GM12801 (cell line): ENCODE data around the gene MAML3.

Experiments used
- TF ChIP-seq, protein P1 (sequence below): IDR thresholded peaks from one replicate; pipeline ENCODE4 v1.5.1; 2011; ENCODE audit warnings: control low read depth; ENCODE audit not compliant: insufficient read length; ENCODE audit errors: extremely low read depth

Gene MAML3

DNA sequence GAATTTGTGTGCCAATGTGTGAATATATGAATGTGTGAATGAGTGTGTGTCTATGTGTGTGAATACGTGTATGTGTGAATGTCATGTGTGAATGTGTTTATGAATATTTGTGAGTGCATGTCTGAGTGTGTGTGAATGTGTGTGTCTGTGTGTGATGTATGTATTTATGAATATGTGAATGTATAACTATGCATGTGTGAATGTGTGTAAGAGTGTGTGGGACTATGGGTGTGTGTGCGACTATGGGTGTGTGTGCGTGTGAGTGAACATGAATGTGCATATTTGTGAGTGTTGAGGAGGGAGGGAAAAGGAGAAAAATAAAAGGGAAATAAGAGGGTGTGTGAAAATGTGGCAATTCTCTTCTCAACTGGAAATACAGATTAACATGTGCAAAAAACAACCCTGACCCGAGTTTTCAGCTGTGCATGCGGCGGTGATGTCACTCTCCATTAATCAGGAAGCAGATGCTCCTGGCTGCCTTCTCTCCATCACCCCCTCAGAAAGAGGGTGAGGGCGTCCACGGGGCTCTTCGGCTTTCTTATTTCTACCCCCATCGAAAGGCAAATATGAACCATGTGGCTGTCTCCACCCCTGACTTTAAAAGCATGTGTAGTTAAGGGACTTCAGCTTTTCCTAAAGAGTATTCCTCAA, 219.8 kb downstream of the MAML3 start:
- TF ChIP-seq, protein P1, sequence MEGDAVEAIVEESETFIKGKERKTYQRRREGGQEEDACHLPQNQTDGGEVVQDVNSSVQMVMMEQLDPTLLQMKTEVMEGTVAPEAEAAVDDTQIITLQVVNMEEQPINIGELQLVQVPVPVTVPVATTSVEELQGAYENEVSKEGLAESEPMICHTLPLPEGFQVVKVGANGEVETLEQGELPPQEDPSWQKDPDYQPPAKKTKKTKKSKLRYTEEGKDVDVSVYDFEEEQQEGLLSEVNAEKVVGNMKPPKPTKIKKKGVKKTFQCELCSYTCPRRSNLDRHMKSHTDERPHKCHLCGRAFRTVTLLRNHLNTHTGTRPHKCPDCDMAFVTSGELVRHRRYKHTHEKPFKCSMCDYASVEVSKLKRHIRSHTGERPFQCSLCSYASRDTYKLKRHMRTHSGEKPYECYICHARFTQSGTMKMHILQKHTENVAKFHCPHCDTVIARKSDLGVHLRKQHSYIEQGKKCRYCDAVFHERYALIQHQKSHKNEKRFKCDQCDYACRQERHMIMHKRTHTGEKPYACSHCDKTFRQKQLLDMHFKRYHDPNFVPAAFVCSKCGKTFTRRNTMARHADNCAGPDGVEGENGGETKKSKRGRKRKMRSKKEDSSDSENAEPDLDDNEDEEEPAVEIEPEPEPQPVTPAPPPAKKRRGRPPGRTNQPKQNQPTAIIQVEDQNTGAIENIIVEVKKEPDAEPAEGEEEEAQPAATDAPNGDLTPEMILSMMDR: no peak

DNA sequence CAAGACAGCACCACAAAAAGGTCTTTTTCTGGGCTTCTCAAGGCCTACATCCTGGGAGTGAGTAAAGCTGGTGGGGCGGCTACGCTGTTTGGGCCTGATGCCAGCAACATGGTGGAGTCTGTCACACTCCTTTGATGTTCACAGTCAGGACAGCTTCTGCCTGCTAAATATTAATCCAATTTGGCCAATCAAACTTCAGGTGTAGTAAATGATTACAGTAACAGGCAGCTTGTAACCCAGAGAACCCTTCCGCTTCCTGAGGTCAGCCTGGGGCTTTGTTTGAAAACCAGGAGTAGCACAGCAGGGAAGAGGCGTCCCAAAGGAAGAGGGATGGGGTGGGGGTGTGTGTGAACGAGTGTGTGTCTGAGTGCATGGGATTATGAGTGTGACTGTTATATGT, 220.4 kb downstream of the MAML3 start:
- TF ChIP-seq, protein P1: no peak

DNA sequence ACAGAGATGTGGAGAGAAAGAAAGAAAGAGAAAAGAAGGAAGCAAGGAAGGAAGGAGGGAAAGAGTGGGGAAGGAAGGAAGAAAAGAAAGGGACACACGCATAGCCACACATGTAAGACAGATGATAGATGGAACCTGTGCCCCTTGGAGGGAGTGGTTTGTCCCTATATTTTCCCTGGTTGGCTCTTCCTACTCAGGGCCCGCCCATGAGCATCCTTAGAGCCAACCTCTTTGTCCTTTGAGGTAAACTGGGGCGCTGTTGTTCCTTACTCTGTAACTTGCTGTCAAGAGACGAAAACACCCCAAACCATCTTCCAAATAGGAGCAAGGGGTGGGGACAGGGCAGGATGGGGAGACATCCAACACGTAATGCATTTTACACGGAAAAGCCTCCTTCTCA, 220.9 kb downstream of the MAML3 start:
- TF ChIP-seq, protein P1: no peak

DNA sequence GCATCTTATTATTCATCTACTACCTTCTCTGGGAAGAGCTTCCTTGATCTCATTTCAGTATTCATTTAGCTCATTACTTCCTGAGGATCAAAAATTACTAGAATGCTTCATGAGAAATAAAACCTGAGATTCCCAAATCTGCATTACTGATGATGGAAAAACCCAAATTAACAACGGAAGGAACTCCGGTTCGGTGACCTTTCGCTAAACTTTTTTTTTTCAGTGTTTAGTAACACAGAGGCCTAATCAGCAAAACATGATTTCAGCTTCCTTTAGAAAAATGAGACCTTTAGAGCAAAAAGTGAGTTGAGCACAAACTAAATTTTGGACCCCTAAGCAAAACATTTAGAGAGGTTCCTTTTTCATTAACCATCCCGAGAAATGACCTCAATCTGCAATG, 229.2 kb downstream of the MAML3 start:
- TF ChIP-seq, protein P1: no peak

DNA sequence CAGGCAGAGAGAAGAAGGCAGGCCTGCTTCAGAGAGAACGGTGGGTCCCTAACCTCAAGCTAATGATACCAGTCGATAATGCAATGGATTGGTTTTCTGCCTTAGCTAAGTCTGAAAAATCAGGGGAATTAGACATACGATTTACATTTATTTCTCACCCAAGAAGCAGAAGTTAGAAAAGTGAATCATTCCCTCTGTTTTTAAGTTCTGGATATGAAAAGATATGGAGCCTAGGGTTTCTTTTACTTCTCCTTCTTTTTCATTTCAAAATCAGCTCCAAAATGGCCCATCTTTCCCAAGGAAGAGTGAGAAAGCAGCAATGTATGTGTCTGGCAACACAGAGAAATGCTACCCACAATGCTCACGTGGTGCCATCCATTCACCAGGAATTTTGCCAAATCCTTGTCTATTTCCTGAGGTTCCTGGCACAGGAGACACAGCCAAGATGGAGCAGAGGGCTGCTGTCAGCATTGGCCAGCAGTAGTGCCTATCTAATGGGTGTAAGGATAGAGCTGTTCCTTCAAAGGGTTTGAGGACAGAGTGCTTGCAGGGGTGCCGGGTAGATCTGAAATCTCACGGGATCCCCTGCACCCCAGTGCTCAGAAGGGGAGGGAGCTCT, 231.5 kb downstream of the MAML3 start:
- TF ChIP-seq, protein P1: no peak

DNA sequence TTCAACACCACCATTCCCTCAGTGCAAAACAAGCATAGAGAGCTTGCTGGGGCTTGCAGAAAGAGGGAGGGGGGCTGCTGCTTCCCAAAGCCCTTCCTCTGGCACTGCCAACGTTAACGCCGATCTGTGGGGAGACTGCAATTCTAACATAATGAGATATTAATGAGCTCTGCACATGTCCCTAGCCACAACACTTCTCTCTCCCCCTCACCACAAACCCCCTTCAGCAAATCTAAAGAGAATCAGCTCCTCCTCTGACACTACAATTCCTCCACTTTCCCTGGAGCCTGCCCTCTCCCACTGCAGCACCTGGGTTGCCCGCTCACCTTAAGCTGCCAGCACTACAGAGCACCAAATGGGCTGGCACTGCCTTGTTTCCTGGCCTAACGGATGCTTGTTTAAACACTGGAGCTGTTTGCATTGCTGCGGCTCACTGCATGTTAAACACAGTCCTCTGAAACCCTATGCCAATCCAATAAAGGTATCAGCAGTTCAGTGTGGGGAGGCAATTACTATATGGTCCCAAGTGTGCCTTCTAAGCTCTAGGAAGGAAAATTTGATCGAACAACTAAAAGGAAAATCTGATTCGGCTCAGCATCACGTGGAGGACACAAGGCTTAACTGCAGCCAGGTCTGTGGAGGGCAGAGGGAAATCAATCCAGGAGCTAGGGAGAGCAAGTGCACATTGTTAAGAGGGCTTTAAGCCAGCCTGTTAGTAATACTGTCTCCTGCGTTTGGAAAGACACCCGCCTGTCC, 232.4 kb downstream of the MAML3 start:
- TF ChIP-seq, protein P1: no peak

DNA sequence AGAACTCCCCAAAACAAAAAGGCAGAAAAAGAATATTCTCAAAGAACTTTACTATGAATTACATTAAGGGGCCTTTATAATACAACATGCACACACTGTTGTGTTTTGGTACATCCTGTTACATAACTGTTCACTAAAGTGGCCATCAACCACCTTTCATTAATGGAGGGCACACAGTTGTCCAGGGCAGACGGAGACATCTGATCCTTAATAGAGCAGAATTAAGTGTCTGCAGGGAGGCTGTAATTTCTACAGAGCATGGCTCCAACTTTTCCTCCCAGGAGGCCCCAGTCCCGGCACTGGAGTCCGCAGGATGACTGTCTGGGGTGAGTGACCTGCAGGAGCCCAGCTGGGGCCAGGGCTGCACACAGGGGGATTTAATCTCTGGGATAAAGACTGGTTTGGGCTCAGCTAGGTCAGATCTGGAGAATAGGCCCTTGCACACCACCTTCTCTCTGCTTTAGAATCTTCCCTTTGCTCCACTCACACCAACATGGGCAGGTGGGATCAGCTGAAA, 233.4 kb downstream of the MAML3 start:
- TF ChIP-seq, protein P1: no peak
